Cerebellar nuclear complex (tissue), 1 donor: ENCODE results near the gene HERC6.
"Not testable (repeated sequence)": the region's sequence is repeated elsewhere in the genome, so short reads cannot be mapped to it uniquely, and the experiment has no call there.

Experiments used
- DNase-seq, 2 experiments: peaks; one replicate each; lab custom pipeline; 2025; lab: John Stamatoyannopoulos, UW

HERC6 gene

DNA sequence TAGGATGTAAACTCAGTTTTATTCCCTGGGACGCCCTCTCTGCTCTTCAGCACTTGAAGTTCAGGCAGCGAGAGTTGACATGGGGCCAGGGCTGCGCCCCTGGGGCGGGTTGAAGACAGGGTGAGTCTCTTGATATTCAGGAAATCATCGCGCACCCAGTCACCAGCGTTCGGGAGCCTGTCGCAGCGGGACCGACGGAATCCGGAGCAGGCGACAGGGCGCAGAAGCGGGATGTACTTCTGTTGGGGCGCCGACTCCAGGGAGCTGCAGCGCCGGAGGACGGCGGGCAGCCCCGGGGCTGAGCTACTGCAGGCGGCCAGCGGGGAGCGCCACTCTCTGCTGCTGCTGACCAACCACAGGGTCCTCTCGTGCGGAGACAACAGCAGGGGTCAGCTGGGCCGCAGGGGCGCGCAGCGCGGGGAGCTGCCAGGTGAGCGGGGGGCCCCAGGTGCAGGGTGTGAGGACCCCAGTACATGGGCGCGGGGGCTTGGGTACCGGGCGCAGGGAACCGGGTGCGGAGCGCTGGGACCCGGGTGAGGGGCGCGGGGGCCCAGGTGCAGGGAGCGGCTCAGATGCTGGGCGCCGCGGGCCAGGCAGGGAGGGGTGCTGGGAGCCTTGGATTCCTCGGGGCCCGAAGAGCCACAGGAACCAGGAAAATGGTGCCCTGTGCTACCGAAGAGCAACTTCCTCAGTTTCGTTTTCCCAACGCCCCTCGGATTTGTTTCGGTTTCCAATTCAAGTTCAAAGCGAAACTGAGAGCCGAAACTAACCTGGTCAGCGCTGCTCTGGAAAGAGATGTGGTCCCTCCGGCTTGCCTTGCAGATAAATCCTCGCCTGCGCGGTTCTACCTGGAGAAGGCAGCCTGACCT is at the start of gene HERC6:
Gene HERC6 (plus strand): TSS at position 162 of the 869 bp plus-strand sequence. CDS start 70 bp downstream, at position 232.
- DNase-seq, result no peak

DNA sequence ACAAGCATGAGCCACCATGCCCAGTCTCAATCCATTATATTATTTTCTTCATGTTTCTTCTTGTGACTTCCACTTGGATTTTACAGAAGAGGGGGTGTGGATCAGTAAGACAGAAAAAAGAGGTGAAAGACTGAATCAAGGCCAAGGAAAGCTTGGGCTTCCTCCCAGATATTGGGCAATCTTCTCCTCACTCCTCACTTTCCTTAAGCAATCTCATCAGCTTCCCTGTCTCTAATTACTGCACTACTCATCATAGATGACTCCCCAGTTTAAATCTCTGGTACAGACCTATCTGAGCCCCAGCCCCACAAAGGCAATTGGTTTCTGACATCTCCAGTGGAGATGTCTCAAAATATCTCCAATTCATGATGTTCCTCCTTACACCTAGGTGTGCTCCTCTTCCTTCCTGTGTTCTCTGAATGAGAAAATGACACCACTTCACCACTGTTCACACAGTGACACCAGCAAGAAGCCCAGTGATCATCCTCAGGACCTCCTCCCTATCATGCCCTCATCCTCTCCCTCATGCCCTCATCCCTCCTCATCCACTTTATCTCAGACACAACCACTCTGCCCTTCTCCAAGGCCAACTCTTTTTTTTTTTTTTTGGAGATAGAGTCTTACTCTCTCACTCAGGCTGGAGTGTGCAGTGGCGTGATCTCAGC is 44.8 kb upstream of the HERC6 start:
- no peak for DNase-seq

DNA sequence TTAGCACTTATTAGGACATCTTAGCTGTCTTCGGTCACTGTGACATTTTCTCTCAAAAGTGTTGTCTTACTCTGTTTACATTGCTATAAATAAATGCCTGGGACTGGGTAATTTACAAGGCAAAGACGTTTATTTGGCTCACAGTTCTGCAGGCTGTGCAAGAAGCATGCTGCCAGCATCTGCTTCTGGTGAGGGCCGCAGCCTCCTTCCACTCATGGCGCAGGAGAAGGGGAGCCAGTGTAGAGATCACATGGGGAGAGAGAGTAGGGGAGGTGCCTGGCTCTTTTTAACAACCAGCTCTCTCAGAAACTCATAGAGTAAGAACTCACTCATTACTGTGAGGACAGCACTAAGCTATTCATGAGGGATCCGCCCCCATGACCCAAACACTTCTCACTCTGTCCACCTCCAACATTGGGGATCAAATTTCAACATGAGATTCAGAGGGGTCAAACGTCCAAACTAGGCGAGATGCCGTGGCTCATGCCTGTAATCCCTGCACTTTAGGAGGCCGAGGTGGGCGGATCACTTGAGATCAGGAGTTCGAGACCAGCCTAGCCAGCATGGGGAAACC is 43.5 kb upstream of the HERC6 start:
- no peak for DNase-seq

DNA sequence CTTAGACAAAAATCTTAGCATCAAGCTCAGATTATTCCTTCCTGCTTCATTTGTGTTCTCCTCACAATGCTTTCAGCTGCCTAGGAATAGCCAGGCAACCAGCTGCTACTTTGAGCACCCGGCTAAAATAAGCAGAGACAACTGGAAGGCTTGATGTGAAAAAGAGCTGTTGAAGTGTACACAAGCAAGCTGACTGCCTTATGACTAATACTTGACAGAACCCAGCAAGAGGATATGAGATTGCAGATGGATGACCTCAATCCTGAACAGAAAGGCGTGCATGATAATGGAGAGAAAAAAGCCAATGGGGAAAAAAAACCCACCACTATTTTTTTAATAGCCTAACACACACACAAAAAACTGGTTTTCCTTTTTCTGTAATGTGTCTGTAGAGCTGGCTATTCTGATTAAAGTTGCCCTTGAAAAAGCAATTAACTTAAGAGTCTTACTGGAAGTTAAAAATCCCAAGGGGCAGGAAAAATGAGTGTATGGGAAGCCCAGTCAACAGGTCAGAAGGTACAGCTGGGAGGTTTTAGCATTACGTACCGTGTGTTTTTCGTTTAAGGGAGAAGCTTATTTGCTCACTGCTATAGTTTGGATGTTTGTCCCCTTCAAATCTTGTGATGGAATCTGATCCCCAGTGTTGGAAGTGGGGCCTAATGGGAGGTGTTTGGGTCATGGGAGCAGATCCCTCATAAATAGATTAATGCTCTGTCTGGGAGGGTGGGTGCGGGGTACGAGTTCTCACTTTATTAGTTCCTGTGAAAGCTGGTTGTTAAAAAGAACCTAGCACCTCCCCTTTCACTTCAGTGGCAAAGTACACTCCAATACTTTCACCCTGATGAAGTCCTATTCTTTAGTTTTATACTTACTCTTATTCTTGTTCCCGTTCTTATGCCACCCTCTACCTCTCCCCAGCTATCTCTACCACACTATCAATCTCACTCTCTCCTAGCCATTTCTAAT is 37.1 kb upstream of the HERC6 start:
- no peak for DNase-seq

DNA sequence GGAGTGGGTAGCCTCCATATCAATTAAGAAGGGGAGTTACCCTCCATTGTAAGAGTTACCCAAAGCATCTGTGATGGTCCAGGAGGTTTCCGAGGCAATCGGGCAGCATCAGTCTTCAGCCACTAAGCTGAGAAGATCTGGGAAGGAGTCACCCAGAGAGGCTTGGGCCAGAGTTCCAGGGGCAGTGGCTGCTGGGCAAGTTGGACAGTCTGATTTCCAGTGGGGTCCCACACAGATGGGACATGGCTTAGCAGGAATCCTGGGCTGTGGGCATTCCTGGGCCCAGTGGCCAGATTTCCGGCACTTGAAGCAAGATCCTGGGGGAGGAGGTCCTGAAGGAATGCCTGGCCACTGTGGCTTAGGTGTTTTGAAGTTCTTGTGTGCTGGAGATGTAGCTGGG is 31.8 kb upstream of the HERC6 start:
- DNase-seq, result not testable (repeated sequence)

DNA sequence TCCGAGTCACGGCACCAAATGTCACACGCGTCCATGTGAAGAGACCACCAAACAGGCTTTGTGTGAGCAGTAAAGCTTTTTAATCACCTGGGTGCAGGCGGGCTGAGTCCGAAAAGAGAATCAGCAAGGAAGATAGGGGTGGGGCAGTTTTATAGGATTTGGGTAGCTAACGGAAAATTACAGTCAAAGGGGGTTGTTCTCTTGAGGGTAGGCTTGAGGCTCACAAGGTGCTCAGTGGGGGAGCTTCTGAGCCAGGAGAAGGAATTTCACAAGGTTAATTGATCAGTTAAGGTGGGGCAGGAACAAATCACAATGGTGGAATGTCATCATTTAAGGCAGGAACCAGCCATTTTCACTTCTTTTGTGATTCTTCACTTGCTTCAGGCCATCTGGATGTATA is 29.9 kb upstream of the HERC6 start:
- not testable (repeated sequence) for DNase-seq

DNA sequence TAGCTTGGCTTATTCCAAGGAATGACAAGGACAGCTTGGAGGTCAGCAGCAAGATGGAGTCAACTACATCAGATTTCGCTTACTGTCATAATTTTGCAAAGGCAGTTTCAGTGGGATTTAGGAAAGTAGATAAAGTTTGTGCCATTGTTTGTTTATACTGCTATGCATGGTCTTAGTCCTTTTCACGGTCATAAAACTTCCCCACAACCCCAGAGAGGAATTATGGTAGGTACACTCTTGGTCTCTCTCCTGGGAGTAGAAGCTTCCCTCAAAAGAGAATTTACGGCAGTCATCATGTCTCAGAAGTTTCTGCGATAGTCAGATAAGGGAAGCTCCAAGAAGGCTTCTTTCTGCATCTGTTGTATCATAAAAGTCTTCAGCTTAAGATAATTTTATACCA is 27.9 kb upstream of the HERC6 start:
- DNase-seq, result no peak

DNA sequence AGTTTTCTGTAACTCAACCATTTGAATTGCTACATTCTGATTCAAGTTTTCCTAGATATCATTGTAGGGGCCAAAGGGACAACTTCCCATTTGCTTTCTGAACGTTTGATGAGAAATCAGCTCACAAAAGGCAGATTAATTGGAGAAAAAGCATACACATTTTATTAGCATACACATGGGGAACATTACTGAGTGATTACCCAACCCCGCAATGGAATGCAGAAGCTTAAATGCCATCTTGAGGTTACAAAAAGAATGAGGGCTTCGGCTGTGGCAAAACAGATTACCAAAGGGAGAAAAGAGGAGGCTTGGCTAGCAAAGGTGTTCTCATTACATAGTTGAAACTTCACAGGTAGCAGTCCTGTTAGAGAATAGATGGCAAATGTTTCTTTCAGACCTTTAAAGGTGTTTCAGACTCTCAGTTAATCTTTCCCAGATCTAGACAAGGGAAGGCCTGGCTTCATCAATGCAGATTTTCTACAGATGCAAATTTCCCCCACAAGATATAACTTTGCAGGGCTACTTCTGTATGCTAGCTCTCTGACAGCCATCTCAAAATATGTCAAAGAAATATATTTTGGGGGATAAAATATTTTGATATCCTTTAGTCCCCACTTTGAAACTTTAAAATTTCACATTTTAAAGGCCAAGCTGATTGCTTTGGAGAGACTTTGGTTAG is 26.5 kb upstream of the HERC6 start:
- no peak for DNase-seq

DNA sequence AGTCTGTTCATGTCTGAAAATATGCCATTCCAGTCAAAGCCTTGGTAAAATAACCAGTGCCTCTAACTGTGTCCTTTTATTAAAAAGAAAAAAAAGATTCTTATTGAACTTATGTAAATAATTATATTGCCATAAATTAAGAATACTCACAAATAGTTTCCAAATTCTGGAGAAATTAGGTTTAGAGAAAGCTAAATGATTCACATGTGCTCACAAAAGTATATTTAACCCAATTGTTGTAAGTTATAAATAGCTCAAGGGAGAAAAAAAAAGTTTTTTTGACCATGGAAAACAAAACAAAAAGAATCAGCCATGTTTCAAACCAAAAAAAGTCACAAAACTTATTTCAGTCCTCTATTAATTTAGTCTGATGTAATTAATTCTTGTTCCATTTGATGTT is 25.3 kb upstream of the HERC6 start:
- no peak for DNase-seq

DNA sequence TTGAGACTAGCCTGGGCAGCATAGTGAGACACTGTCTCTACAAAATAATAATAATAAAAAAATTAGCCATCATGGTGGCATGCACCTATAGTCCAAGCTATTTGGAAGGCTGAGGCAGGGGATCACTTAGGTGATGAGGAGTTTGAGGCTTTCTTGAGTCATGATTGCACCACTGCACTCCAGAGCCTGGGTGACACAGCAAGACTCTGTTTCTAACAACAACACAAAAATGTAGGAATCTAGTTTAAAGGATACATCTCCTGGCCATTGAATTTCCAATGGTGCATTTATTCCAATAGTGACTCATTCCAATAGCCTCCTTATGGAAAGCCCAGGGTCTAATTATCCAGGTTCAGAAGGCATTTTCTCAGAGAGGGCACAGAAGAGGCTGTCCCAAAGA is 21.9 kb upstream of the HERC6 start:
- DNase-seq, result no peak

DNA sequence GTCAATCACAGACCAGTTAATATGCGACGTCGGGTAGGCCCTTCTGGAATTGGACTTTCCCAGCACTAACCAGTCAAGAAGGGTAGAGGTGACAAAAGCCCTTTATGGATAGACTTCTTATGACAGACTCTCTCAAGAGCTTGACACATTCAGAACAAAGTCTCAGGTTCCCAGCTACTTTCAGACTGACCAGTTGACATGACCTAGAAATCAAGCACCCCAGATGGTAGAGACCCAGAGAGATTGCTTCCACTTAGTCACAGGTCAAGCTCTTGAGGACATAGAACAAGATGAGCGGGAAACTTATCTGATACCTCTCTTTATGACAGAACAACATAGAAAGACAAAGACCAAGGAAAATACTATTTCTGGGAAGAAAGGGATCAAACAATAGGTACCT is 21.4 kb upstream of the HERC6 start:
- no peak for DNase-seq

DNA sequence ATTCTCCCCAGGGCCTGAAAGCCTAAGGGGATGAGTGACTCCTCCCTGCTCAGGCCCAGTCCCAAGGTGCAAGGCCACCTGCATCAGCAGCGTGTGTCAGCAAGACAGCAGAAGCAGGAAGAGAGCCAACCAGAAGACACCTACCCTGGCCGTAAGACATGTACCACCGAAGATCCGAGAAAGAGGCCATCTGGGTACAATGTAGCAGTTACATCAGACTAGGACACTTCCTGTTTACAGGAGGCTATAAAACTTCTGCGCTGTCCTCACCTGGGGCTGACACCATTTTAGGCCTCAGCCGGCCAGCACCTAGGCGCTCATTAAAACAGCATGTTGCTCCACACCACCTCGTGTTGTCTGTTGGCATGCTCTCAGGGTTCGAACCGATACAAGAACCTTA is 19.1 kb upstream of the HERC6 start:
- DNase-seq, result no peak

DNA sequence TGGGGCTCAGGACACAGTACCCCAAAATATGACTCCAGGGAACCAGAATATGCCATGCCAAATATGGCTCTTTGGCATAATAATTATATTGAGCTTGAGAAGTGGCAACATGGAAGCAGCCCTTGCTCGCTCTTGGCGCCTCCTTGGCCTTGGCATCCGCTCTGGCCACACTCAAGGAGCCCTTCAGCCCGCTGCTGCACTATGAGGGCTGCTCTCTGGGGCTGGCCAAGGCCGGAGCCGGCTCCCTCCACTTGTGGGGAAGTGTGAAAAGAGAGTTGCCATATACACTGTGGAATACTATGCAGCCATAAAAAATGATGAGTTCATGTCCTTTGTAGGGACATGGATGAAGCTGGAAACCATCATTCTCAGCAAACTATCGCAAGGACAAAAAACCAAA is 18.4 kb upstream of the HERC6 start:
- no peak for DNase-seq

DNA sequence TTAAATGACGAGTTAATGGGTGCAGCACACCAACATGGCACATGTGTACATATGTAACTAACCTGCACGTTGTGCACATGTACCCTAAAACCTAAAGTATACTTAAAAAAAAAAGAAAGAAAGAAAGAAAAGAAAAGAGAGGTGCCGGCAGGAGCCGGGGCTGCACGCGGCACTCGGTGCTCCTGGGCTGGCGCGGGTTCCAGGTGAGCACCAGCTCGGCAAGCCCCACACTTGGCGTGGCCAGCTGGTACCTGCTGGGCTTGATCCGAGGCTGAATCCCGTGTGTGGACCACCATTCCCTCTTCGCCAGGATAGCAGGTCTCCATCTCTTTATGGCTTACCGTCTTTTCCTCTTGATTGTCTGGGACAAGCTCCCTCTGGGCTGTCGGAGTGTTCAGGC is 17.9 kb upstream of the HERC6 start:
- DNase-seq, result no peak

DNA sequence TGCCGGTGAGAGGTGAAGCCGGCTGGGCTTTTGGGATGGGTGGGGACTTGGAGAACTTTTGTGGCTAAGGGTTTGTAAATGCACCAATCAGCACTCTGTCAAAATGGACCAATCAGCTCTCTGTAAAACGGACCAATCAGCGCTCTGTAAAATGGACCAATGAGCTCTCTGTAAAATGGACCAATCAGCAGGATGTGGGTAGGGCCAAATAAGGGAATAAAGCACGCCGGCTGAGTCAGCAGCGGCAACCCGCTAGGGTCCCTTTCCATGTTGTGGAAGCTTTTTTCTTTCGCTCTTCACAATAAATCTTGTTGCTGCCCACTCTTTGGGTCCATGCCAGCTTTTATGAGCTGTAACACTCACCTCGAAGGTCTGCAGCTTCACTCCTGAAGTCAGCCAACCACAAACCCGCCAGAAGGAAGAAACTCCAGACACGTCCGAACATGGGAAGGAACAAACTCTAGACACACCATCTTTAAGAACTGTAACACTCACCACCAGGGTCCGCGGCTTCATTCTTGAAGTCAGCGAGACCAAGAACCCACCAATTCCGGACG is 17.4 kb upstream of the HERC6 start:
- not testable (repeated sequence) for DNase-seq

DNA sequence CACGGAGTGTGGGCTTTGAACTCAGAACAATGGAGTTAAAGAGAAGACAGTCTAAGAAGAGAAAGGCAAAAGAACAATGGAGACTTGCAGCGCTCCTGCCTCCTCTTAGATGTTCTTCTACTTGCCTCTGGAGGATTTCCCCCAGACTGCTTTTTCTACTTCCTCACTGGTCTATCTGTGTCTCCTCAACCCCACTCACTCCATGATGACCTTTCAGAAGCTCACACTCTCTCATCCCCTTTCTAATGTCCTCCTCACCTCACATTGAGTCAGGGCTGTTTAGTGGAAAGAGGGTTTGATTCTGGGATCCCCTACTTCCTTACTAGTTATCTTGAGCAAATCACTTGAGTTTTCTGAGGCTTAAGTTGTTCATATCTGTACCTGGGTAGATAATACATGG is 12.2 kb upstream of the HERC6 start:
- no peak for DNase-seq

DNA sequence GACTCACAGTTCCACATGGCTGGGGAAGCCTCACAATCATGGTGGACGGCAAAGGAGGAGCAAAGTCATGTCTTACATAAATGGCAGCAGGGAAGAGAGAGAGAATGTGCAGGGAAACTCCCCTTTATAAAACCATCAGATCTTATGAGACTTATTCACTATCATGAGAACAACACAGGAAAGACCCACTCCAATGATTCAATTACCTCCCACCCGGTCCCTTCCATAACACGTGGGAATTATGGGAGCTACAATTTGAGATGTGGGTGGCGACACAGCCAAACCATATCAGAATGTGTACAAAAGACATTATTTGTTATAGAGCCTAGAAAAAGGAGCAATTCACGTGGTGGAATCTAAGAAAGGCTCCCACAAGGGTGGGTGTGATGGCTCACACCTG is 10.8 kb upstream of the HERC6 start:
- DNase-seq, result no peak

DNA sequence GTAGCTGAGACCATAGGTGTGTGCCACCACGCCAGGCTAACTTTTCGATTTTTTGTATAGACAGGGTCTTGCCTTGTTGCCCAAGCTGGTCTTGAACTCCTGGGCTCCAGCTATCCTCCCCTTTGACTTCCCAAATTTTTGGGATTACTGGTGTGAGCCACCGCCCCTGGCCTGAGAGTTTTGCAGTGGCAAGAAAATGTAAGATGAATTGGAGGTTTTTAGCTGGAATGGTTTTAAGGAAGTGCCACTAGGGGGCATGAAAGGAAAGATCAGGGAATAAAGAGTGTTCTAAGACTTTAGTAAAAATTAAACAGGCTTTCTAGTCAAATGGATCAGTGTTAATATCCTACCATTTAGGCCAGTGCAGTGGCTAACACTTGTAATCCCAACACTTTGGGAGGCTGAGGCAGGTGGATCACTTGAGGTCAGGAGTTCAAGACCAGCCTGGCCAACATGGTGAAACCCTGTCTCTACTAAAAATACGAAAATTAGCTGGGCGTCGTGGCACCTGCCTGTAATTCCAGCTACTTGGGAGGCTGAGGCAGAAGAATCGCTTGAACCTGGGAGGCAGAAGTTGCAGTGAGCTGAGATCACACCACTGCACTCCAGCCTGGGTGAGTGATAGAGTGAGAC is 9.4 kb upstream of the HERC6 start:
- not testable (repeated sequence) for DNase-seq

DNA sequence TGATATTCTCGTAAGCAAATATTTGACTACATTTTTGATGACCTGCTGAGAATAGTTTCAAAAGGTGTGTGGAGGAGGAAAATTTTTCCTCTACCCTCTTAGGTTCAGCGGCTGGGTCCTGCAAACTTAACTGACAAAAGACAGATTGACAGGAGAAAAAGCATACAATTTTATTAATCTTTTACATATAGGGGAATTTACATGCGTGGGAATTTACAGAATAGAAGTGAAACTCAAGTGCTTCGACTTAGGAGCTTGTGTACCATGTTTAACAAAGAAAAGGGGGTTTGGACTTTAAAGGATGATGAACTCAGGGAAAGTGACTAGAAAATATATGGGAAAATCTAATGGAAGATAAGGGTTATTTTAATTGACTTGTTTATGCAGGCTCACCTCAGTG is 2.5 kb downstream of the HERC6 start:
- no peak for DNase-seq

DNA sequence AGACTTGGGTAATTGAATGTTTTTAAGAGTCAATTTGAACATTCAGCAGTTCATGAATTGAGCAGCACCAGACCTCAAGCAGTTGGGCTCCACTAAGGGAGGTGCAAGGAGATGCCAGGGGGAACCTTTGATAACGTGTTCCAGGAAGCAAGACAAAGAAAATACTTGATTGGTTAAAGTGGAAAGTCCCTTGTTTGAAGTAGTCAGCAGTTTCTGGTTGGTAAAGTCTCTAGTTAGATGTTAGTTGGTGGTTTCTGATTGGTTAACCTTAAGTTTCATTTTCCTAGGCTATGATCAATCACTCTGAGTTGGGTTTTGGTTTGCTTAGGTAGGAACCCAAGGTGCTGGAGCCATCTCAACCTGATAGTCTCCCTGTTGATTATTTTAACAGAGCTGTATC is 4.0 kb downstream of the HERC6 start:
- DNase-seq, result no peak

DNA sequence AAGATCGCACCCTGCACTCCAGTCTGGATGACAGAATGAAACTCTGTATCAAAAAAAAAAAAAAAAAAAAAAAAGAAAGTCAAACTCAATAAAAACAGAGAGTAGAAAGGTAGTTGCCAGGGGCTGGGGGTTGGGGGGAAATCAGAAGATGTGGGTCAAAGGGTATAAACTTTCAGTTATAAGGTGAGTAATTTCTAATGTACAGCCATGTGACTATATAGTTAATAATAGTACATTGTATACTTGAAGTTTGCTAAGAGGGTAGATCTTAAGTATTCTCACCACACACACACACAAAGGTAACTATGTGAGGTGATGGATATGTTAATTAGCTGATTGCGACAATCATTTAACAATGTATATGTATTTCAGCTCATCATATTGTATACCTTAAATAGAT is 11.5 kb downstream of the HERC6 start:
- DNase-seq, result no peak
